SK-N-SH (cell line): Measurements from ENCODE around the gene HRCT1. TPM values are rescaled to one million over a fixed set of nuclear protein-coding genes. Genes with fewer than 3 reads are reported as not detected.

ENCODE experiments used
- CTCF ChIA-PET: fragments of 300-600, 350-600 bp; formaldehyde crosslinking; extraction: SDS; loops from one replicate; lab custom pipeline; 2021; lab: Yijun Ruan, JAX
- POLR2A ChIA-PET: fragments of 350-600 bp; sonication (Branson Sonifier 250); formaldehyde crosslinking; extraction: SDS; loops from one replicate; lab custom pipeline; 2020; ENCODE audit warnings: antibody characterized with exemption, inconsistent platforms; lab: Yijun Ruan, JAX
- DNase-seq: peaks from one replicate; pipeline ENCODE4 v3.0.0; 2012
- H2AFZ ChIP-seq: fragments of 200-600 bp; sonication (generic); 2 replicates; pipeline ENCODE4 v1.8.1; 2016; ENCODE audit warnings: antibody characterized with exemption, mild to moderate bottlenecking, low read depth
- H3F3A ChIP-seq: fragments of 200-600 bp; sonication (generic); replicated peaks from 2 replicates; pipeline ENCODE3; 2016; ENCODE audit warnings: antibody characterized with exemption, mild to moderate bottlenecking; ENCODE audit not compliant: insufficient read depth
- H3K27ac ChIP-seq, 2 experiments: fragments of 200-500 bp in 1 of 2; fragments of 200-600 bp in 1 of 2; sonication (Bioruptor generic) in 1 of 2; sonication (generic), shearing (Covaris generic) in 1 of 2; 2 replicates each; pipeline versions ENCODE4 v1.5.1 to v1.6.1; 2014 to 2016; ENCODE audit warnings: low read depth in 2 of 2, inconsistent platforms in 1 of 2, low read length in 1 of 2, mild to moderate bottlenecking in 1 of 2, mixed read lengths in 1 of 2
- H3K27me3 ChIP-seq: fragments of 200-600 bp; sonication (generic), shearing (Covaris generic); 2 replicates; pipeline ENCODE4 v1.6.1; 2016; ENCODE audit warnings: mixed run types; ENCODE audit not compliant: insufficient read depth
- H3K36me3 ChIP-seq, 2 experiments: fragments of 200-500 bp in 1 of 2; fragments of 200-600 bp in 1 of 2; sonication (Bioruptor generic) in 1 of 2; sonication (generic) in 1 of 2; replicated peaks in 1 of 2; 2 replicates each; pipeline versions ENCODE3 to v1.5.1; 2014 to 2016; ENCODE audit warnings: low read length in 1 of 2, mild to moderate bottlenecking in 1 of 2; ENCODE audit not compliant: insufficient read depth in 2 of 2, control insufficient read depth in 1 of 2
- H3K4me1 ChIP-seq, 2 experiments: fragments of 200-500 bp in 1 of 2; fragments of 200-600 bp in 1 of 2; sonication (Bioruptor generic) in 1 of 2; sonication (generic), shearing (Covaris generic) in 1 of 2; 2 replicates each; pipeline versions ENCODE4 v1.5.1 to v1.6.1; 2014 to 2016; ENCODE audit warnings: low read depth in 1 of 2, low read length in 1 of 2, mixed run types in 1 of 2; ENCODE audit not compliant: insufficient read depth in 2 of 2, control insufficient read depth in 1 of 2
- H3K4me2 ChIP-seq: fragments of 200-600 bp; sonication (generic), shearing (Covaris generic); 2 replicates; pipeline ENCODE4 v1.6.1; 2017; ENCODE audit warnings: mixed run types
- H3K4me3 ChIP-seq, 2 experiments: fragments of 200-500 bp in 1 of 2; fragments of 200-600 bp in 1 of 2; sonication (Bioruptor generic) in 1 of 2; sonication (generic), shearing (Covaris generic) in 1 of 2; 2 replicates each; pipeline versions ENCODE4 v1.5.1 to v1.8.1; 2014 to 2016; ENCODE audit warnings: low read depth in 2 of 2, inconsistent platforms in 1 of 2, low read length in 1 of 2, mild to moderate bottlenecking in 1 of 2, mixed read lengths in 1 of 2, moderate library complexity in 1 of 2
- H3K79me2 ChIP-seq: fragments of 200-600 bp; sonication (generic); 2 replicates; pipeline ENCODE4 v1.8.1; 2017; ENCODE audit warnings: mild to moderate bottlenecking; ENCODE audit not compliant: insufficient read depth
- H3K9ac ChIP-seq: fragments of 200-600 bp; sonication (generic); 2 replicates; pipeline ENCODE4 v1.6.1; 2017; ENCODE audit warnings: mixed run types
- H3K9me2 ChIP-seq: fragments of 200-600 bp; sonication (generic); 2 replicates; pipeline ENCODE4 v1.6.1; 2017; ENCODE audit warnings: mixed run types
- H3K9me3 ChIP-seq: fragments of 200-600 bp; sonication (generic); 2 replicates; pipeline ENCODE4 v1.6.1; 2017; ENCODE audit warnings: mixed run types, mild to moderate bottlenecking, moderate library complexity
- H4K20me1 ChIP-seq: fragments of 200-600 bp; sonication (generic); 2 replicates; pipeline ENCODE4 v1.6.1; 2017; ENCODE audit warnings: mild to moderate bottlenecking, mixed run types; ENCODE audit not compliant: insufficient read depth
- CHD2 ChIP-seq: fragments of 150-350 bp; IDR thresholded peaks from 2 replicates; pipeline ENCODE4 v1.6.1; 2018; ENCODE audit warnings: low read length; ENCODE audit not compliant: partially characterized antibody
- CTCF ChIP-seq: fragments of 200-600 bp; sonication (generic); IDR thresholded peaks from 2 replicates; pipeline ENCODE4 v1.6.1; 2017; ENCODE audit warnings: antibody characterized with exemption, mild to moderate bottlenecking, moderate library complexity
- EP300 ChIP-seq, 2 experiments: IDR thresholded peaks; 2 replicates each; pipeline versions ENCODE4 v1.4.0 to v1.6.1; 2012; ENCODE audit warnings: borderline replicate concordance in 1 of 2, low read depth in 1 of 2, low read length in 1 of 2
- FOXJ3 ChIP-seq: sonication (generic); formaldehyde crosslinking; IDR thresholded peaks from 2 replicates; pipeline ENCODE4 v1.5.1; 2020; ENCODE audit warnings: mild to moderate bottlenecking, missing genetic modification reagents
- GABPA ChIP-seq: IDR thresholded peaks from 2 replicates; pipeline ENCODE4 v1.4.0; 2012; ENCODE audit warnings: low read depth, mild to moderate bottlenecking
- GATA2 ChIP-seq: sonication (generic); formaldehyde crosslinking; IDR thresholded peaks from 2 replicates; pipeline ENCODE4 v1.5.0; 2020; ENCODE audit warnings: mild to moderate bottlenecking, missing genetic modification reagents
- MEF2A ChIP-seq: IDR thresholded peaks from 2 replicates; pipeline ENCODE4 v1.4.0; 2012; ENCODE audit warnings: low read depth, borderline replicate concordance
- NFIC ChIP-seq: IDR thresholded peaks from 2 replicates; pipeline ENCODE4 v1.4.0; 2012; ENCODE audit warnings: borderline replicate concordance
- PBX3 ChIP-seq: IDR thresholded peaks from 2 replicates; pipeline ENCODE4; 2012
- POLR2AphosphoS5 ChIP-seq: IDR thresholded peaks from 2 replicates; pipeline ENCODE4 v1.6.1; 2012; ENCODE audit warnings: low read depth, low read length
- RCOR1 ChIP-seq: fragments of 150-350 bp; IDR thresholded peaks from 2 replicates; pipeline ENCODE4 v1.6.1; 2017; ENCODE audit warnings: antibody characterized with exemption, low read length
- RFX5 ChIP-seq: IDR thresholded peaks from 2 replicates; pipeline ENCODE4 v1.6.1; 2012; ENCODE audit warnings: mild to moderate bottlenecking, improper control_type of control experiment, low read length
- SIN3A ChIP-seq: IDR thresholded peaks from 2 replicates; pipeline ENCODE4 v1.6.1; 2012; ENCODE audit warnings: low read depth, mild to moderate bottlenecking, low read length, moderate library complexity, borderline replicate concordance
- SMC3 ChIP-seq: IDR thresholded peaks from 2 replicates; pipeline ENCODE4 v1.6.1; 2012; ENCODE audit warnings: low read depth, low read length, improper control_type of control experiment
- TCF12 ChIP-seq: IDR thresholded peaks from 2 replicates; pipeline ENCODE4 v1.4.0; 2012
- TEAD4 ChIP-seq: IDR thresholded peaks from 2 replicates; pipeline ENCODE4 v1.4.0; 2012; ENCODE audit warnings: mild to moderate bottlenecking, borderline replicate concordance; ENCODE audit not compliant: insufficient read depth
- USF2 ChIP-seq: fragments of 150-350 bp; IDR thresholded peaks from 2 replicates; pipeline ENCODE4 v1.6.1; 2017; ENCODE audit warnings: antibody characterized with exemption, low read length, low read depth, borderline replicate concordance
- YY1 ChIP-seq: IDR thresholded peaks from 2 replicates; pipeline ENCODE4 v1.4.0; 2012; ENCODE audit warnings: low read depth, mild to moderate bottlenecking
- WGBS: methylation state at CpG from one replicate; pipeline ENCODE4 v1.1.6; 2017; ENCODE audit warnings: low lambda C conversion rate; 5-methylcytosine and 5-hydroxymethylcytosine counted together
- polyA plus RNA-seq, 3 experiments: library from polyadenylated mRNA; depleted of rRNA; stranded (reverse); fragments of >200 nt; gene quantifications; 2 replicates each; pipeline ENCODE4 v1.2.3, GENCODE V29; 2012
- TF ChIP-seq, protein P1 (sequence below): IDR thresholded peaks from 2 replicates; pipeline ENCODE4 v1.4.0; 2012; ENCODE audit warnings: low read depth

HRCT1 gene
- polyA plus RNA-seq, 1 of the 3 experiments (the other 2 are of a cell fraction), result 3.0 TPM

- Histone ChIP-seq H2AFZ (no peak overlapping the region), H3F3A (peaks cover 34% of the 10 kb centered on the region), H3K4me3 (no peak overlapping the region), H4K20me1 (no peaks in the 10 kb centered on the region), H3K36me3 (no peaks in the 10 kb centered on the region), H3K9me3 (no peaks in the 10 kb centered on the region), H3K27me3 (no peaks in the 10 kb centered on the region), H3K9me2 (no peaks in the 10 kb centered on the region), H3K4me1 (peaks cover 0 to 17% of the 10 kb centered on the region in 2 experiments; a peak in 3 of 4 replicates), H3K4me2 (no peak overlapping the region), H3K27ac (peak overlapping the region; percentile 77 to 79; a peak in 3 of 4 replicates), H3K79me2 (no peaks in the 10 kb centered on the region), H3K9ac (no peak overlapping the region; the same call in 1 of the 2 replicates)
- TF ChIP-seq EP300 (IDR thresholded peaks at IDR 0.05; ENCODE audit: borderline replicate concordance in 1 of 2, low read depth in 1 of 2, low read length in 1 of 2), result no peak
- no peak for TF ChIP-seq TEAD4
- no peak for TF ChIP-seq RFX5
- no peak for TF ChIP-seq PBX3
- TF ChIP-seq USF2, result no peak
- TF ChIP-seq NFIC, result no peak
- TF ChIP-seq SMC3, result no peak
- TF ChIP-seq GATA2 (CRISPR knock-in tag), result no peak
- no peak for TF ChIP-seq SIN3A
- no peak for TF ChIP-seq CTCF
- no peak for TF ChIP-seq TCF12
- no peak for TF ChIP-seq FOXJ3 (CRISPR knock-in tag)
- TF ChIP-seq, protein P1, sequence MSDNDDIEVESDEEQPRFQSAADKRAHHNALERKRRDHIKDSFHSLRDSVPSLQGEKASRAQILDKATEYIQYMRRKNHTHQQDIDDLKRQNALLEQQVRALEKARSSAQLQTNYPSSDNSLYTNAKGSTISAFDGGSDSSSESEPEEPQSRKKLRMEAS, result no peak
- TF ChIP-seq CHD2, result no peak
- no peak for TF ChIP-seq MEF2A
- TF ChIP-seq RCOR1, result no peak
- TF ChIP-seq POLR2AphosphoS5, result no peak
- no peak for TF ChIP-seq GABPA
- TF ChIP-seq YY1, result no peak
- ChIA-PET CTCF (interaction anchor here (0.7 to 1.6 kb wide), 5 partner anchors 10 to 393 kb away, joined by 3 to 11 read pairs (median 4); no protein-coding TSS in a partner anchor), POLR2A (no interaction called here)
- 97% methylated on average over 4 of the region's 4 CpGs for WGBS
- DNase-seq, result no peak
These were observed 29.3 kb downstream of the HRCT1 start for GRCh38 chr9:35935261-35935660.
